Neural crest cell (in vitro differentiated cells): Measurements from ENCODE around the gene TCERG1L. TPM values are rescaled to one million over a fixed set of nuclear protein-coding genes. Genes with fewer than 3 reads are reported as not detected.
"Not testable (repeated sequence)": the region's sequence is repeated elsewhere in the genome, so short reads cannot be mapped to it uniquely, and the experiment has no call there.

Experiments
- DNase-seq: peaks from one replicate; pipeline ENCODE4 v3.0.0; 2021; ENCODE audit warnings: low read depth, mixed read lengths, low spot score
- H3K27ac Mint-ChIP-seq: one replicate; pipeline ENCODE4 v1.8.0; 2021; ENCODE audit warnings: mild to moderate bottlenecking, mixed read lengths; ENCODE audit not compliant: unreplicated experiment
- H3K27me3 Mint-ChIP-seq: 2 replicates; pipeline ENCODE4 v1.8.0; 2021; ENCODE audit warnings: low read depth, mild to moderate bottlenecking, mixed read lengths
- H3K36me3 Mint-ChIP-seq: 2 replicates; pipeline ENCODE4 v1.8.0; 2021; ENCODE audit warnings: low read depth, mild to moderate bottlenecking, mixed read lengths
- H3K4me1 Mint-ChIP-seq: 2 replicates; pipeline ENCODE4 v1.8.0; 2021; ENCODE audit warnings: mixed read lengths
- H3K4me3 Mint-ChIP-seq: one replicate; pipeline ENCODE4 v1.8.0; 2021; ENCODE audit warnings: mild to moderate bottlenecking, mixed read lengths
- H3K9me3 Mint-ChIP-seq: 2 replicates; pipeline ENCODE4 v1.8.0; 2021; ENCODE audit warnings: mixed read lengths
- total RNA-seq: library from RNA; stranded (reverse); gene quantifications from 2 replicates; pipeline ENCODE4 v1.2.1, GENCODE V29; 2021
- TF ChIP-seq, protein P1 (sequence below): fragments of 200-600 bp; sonication (generic); conservative IDR thresholded peaks from 2 replicates; pipeline ENCODE4 v1.5.0; 2021; ENCODE audit warnings: antibody characterized with exemption, mild to moderate bottlenecking

TCERG1L gene
- total RNA-seq, 1 donor from 2014 or later: 0.96 TPM

- Mint-ChIP-seq H3K9me3 (peaks cover 5% of the 10 kb centered on the region), H3K4me3 (no peak overlapping the region), H3K4me1 (peaks cover 11% of the 10 kb centered on the region), H3K27ac (no peak overlapping the region), H3K27me3 (peaks cover 10% of the 10 kb centered on the region), H3K36me3 (no peaks in the 10 kb centered on the region)
- DNase-seq: no peak
- TF ChIP-seq, protein P1, sequence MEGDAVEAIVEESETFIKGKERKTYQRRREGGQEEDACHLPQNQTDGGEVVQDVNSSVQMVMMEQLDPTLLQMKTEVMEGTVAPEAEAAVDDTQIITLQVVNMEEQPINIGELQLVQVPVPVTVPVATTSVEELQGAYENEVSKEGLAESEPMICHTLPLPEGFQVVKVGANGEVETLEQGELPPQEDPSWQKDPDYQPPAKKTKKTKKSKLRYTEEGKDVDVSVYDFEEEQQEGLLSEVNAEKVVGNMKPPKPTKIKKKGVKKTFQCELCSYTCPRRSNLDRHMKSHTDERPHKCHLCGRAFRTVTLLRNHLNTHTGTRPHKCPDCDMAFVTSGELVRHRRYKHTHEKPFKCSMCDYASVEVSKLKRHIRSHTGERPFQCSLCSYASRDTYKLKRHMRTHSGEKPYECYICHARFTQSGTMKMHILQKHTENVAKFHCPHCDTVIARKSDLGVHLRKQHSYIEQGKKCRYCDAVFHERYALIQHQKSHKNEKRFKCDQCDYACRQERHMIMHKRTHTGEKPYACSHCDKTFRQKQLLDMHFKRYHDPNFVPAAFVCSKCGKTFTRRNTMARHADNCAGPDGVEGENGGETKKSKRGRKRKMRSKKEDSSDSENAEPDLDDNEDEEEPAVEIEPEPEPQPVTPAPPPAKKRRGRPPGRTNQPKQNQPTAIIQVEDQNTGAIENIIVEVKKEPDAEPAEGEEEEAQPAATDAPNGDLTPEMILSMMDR: no peak
Observed at GRCh38 chr10:131237991-131238651, 73.4 kb downstream of the TCERG1L start.

- not testable (repeated sequence) for H3K4me3 Mint-ChIP-seq, H3K27ac Mint-ChIP-seq, DNase-seq, H3K9me3 Mint-ChIP-seq, H3K36me3 Mint-ChIP-seq, H3K27me3 Mint-ChIP-seq
- peaks cover 16% of the 10 kb centered on the region for H3K4me1 Mint-ChIP-seq
Observed at GRCh38 chr10:131234606-131235005, 76.9 kb downstream of the TCERG1L start.

DNA sequence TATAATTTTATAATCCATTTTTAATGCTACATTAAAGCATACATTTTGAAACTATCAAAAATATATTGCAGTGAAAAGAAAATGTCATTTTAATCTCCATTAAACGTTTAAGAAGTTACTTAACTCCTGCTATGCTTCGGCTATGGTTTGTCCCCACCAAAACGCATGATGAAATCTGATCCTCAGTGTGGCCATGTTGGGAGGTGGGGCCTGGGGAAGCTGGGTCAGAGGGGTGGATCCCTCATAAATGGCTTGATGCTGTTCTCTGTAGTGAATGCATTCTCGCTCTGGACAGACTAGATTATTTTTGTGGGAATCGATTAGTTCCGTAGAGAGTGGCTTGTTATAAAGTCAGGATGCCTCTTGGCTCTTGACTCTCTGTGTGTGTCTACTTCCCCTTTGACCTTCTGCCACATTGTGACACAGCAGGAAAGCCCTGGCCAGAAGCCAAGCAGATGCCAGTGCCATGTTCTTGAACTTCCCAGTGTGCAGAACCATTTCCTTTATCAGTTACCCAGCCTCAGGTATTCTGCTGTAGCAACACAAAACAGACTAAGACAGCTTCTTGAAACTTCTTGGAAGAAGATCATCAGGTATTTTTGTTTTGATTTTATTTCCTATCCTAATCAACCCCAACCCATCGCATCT, 77.8 kb downstream of the TCERG1L start:
- Mint-ChIP-seq H3K27me3 (no peaks in the 10 kb centered on the region), H3K27ac (peak overlapping the region; percentile 73), H3K4me3 (no peak overlapping the region), H3K36me3 (no peaks in the 10 kb centered on the region), H3K9me3 (peaks cover 5% of the 10 kb centered on the region), H3K4me1 (peaks cover 16% of the 10 kb centered on the region)
- DNase-seq: no peak
- TF ChIP-seq, protein P1: no peak

DNA sequence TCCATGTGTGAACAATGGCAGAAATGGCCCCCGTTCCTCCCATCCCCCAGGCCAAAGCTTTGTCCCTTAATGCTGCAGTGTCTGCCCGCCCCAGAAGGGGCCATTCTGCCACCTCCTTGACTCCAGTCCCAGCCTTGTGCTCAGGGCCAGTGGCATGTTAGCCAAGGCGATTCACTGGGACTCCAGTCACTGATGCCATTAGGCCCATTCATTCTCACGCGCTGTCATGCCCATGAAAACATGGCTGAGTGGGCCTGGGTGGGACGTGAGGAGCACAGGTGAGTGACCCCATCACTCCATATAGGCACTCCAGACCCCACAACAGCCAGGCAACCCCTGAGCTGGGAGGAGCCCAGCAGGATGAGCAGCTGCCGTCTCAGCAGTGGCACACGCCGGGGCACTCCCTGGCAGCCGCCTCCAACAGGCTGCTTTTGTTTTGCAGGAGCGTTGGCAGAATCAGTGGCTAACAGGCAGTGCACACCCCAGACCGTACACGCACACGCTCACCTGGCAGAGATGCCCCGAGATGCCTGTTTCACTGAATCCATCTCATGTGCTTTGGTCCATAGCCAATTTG, 79.5 kb downstream of the TCERG1L start:
- peaks cover 5% of the 10 kb centered on the region for H3K9me3 Mint-ChIP-seq
- H3K4me1 Mint-ChIP-seq: peaks cover 16% of the 10 kb centered on the region
- DNase-seq: no peak
- no peak overlapping the region for H3K27ac Mint-ChIP-seq
- H3K27me3 Mint-ChIP-seq: no peaks in the 10 kb centered on the region
- TF ChIP-seq, protein P1: no peak
- H3K36me3 Mint-ChIP-seq: no peaks in the 10 kb centered on the region
- no peak overlapping the region for H3K4me3 Mint-ChIP-seq

- no peaks in the 10 kb centered on the region for H3K27me3 Mint-ChIP-seq
- TF ChIP-seq, protein P1: no peak
- peaks cover 16% of the 10 kb centered on the region for H3K4me1 Mint-ChIP-seq
- no peak overlapping the region for H3K27ac Mint-ChIP-seq
- no peaks in the 10 kb centered on the region for H3K36me3 Mint-ChIP-seq
- H3K9me3 Mint-ChIP-seq: peaks cover 5% of the 10 kb centered on the region
- no peak for DNase-seq
- no peak overlapping the region for H3K4me3 Mint-ChIP-seq
Observed at GRCh38 chr10:131231323-131231964, 80.1 kb downstream of the TCERG1L start.
